Activated T-cell treated with anti-CD3 and anti-CD28 coated beads, Interleukin-2, amount 50 U/mL, for 48 hours (primary cell): ENCODE results near the gene ACAD11.

Experiments used
- DNase-seq, 2 experiments: peaks; one replicate each; pipeline ENCODE4 v3.0.0-alpha.2; 2020

The ACAD11 gene

GRCh38 chr3:132550579-132551305, 108.9 kb downstream of the ACAD11 start:
- no peak for DNase-seq

- peak; percentile 38 to 42 for DNase-seq
Measured at GRCh38 chr3:132549890-132550578, 109.6 kb downstream of the ACAD11 start.

GRCh38 chr3:132549169-132549568, 110.4 kb downstream of the ACAD11 start:
- no peak for DNase-seq

- DNase-seq = no peak
Measured at GRCh38 chr3:132545471-132545870, 114.1 kb downstream of the ACAD11 start.

- DNase-seq = no peak
Measured at GRCh38 chr3:132544130-132544529, 115.5 kb downstream of the ACAD11 start.

- DNase-seq = no peak
Measured at GRCh38 chr3:132543011-132543739, 116.4 kb downstream of the ACAD11 start.

DNA sequence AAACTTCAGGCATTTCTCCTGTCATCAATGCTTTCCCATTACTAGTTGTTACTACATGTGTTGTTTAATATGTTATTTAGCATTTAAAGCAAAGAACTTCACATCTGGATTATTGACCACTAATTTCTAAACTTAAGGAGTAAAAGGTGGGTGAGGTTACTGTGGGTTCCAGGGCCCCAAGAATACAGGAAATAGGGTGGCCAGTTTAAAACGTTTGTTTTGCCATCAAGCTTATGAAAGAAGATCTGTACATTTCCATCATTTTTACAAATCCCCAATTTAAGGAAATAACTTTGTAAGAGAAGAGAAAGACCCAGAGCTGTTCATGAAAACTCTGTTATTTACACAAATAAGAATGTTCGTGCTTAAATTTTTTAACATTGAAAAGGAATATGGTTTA, 117.0 kb downstream of the ACAD11 start:
- no peak for DNase-seq

- DNase-seq = no peak
Measured at GRCh38 chr3:132539681-132540080, 119.9 kb downstream of the ACAD11 start.

DNA sequence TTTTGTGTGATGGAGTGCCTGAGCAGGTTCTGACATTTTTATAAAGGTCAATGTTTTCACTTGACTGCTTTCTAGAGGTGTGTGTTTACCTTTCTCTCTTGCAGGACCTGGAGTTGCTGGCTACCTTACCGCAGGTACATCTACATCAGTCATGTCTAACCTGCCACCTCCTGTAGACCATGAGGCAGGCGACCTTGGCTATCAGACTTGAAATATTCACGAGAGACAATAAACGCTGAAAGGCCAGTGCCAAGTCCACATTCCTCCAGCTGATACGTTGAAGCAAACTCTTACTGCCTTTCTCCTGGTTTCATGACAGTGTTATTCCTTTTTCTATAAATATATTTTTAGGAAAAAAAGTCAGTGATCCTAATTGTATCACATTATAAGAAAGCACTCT, 121.5 kb downstream of the ACAD11 start:
- DNase-seq = no peak

DNA sequence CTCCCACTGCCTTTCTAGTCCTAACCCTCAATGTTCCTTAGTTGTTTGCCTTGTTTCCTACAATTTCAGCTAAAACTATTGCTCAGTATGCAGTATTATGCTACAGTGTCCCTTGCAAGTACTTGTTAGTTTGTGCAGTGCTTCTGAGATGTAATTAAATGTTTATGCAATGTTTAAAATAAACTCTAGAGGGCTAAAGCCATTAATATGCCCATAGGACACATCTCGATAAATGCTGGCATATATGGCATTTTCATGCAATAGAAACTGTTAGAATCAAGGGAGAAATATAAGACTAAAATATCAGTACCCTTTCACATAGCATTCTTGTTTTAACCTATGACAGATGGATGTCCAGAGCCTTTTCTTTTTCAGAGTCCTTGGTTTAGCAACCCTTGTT, 122.3 kb downstream of the ACAD11 start:
- no peak for DNase-seq

DNA sequence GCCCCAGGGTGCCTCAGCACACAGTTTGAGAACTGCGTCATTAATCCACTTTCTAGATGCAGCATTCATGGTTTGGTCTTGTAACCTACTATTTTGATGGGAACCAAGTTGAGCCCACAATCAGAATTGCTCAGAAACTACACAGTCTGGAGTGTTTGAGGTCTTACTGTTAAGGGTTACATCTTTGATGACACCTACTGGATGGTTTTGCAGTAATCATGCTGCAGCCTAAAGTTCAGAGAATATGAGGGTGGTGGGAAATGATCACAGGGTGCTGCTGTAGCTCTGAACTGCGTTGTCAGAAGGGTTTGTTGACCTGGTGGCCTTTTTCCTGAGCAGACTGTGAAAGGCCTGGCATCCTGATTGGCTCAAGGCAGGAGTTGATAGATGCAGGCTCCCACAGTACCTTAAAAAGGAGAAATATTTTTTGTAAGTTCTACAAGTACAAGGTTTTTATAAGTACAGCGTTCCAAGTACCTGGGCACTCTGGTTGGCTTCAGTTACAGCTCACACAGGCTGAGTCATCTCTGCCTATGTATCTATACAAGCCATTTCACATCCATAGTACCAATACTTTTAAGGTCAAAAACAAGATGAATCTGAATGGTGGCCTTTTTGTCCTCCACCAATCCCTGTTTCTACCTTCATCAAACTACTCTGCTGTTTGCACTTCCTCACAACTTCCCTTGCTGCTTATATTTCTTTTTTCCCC, 123.0 kb downstream of the ACAD11 start:
- no peak for DNase-seq

GRCh38 chr3:132535575-132536441, 123.8 kb downstream of the ACAD11 start:
- peak; percentile 60 to 65 for DNase-seq

- DNase-seq = no peak
Measured at GRCh38 chr3:132530624-132531023, 129.0 kb downstream of the ACAD11 start.

- no peak for DNase-seq
Measured at GRCh38 chr3:132522353-132522752, 137.3 kb downstream of the ACAD11 start.

- DNase-seq = no peak
Measured at GRCh38 chr3:132521901-132522300, 137.7 kb downstream of the ACAD11 start.

DNA sequence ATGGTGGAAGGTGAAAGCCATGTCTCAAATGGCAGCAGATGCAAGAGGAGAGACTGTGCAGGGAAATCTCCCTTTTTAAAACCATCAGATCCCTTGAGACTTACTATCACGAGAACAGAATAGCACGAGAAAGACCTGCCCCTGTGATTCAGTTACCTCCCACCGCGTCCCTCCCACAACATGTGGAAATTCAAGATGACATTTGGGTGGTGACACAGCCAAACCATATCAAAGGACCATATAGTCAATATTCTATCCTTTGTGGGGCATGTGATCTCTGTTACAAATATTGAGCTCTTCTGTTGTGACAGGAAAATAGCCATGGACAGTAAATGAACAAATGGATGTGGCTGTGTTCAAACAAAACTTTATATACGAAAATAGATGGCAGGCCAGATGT, 139.7 kb downstream of the ACAD11 start:
- peak in 1 of 2 experiments; percentile 36 for DNase-seq

DNA sequence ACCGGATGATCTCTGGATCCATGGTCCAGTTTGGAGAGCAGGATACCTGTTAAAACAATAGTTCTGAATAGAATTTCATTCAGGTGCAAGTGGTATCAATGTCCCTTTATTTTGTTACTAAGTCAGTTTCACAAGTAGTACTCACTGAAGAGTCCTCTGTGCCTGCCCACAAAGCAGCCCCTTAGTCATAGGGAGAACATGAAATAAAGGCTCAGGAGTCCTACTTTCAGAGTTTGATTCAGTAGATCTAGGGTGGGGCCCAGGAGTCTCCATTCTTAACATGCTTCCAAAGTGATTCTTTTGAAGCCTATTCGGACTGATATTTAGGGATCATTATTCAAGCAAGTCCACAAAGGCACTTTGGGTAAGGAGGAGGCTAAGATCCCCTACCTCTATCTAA, 142.3 kb downstream of the ACAD11 start:
- DNase-seq = no peak

- DNase-seq = no peak
Measured at GRCh38 chr3:132513057-132513456, 146.6 kb downstream of the ACAD11 start.

GRCh38 chr3:132509506-132509905, 150.1 kb downstream of the ACAD11 start:
- no peak for DNase-seq

- no peak for DNase-seq
Measured at GRCh38 chr3:132509096-132509495, 150.5 kb downstream of the ACAD11 start.
